Hepatocyte (in vitro differentiated cells): Measurements from ENCODE around the gene CKLF. TPM values are rescaled to one million over a fixed set of nuclear protein-coding genes. Genes with fewer than 3 reads are reported as not detected.

Experiments used
- DNase-seq: peaks from one replicate; pipeline ENCODE4 v3.0.0-alpha.2; 2016; ENCODE audit warnings: low spot score
- H2AFZ ChIP-seq: fragments of 200-600 bp; sonication (generic); 2 replicates; pipeline ENCODE4 v1.6.0; 2016; ENCODE audit warnings: antibody characterized with exemption, mild to moderate bottlenecking
- H3K27ac ChIP-seq: fragments of 200-600 bp; sonication (generic); 2 replicates; pipeline ENCODE4 v1.5.1; 2016; ENCODE audit warnings: mild to moderate bottlenecking
- H3K27me3 ChIP-seq: fragments of 200-600 bp; sonication (generic); 2 replicates; pipeline ENCODE4 v1.6.1; 2016
- H3K36me3 ChIP-seq: fragments of 200-600 bp; sonication (generic); replicated peaks from 2 replicates; pipeline ENCODE4 v1.5.1; 2016; ENCODE audit warnings: low read depth; ENCODE audit not compliant: insufficient read depth
- H3K4me1 ChIP-seq: fragments of 200-600 bp; sonication (generic); 2 replicates; pipeline ENCODE4 v1.5.1; 2016; ENCODE audit warnings: mild to moderate bottlenecking, moderate library complexity; ENCODE audit not compliant: insufficient read depth
- H3K4me2 ChIP-seq: fragments of 200-600 bp; sonication (generic); 2 replicates; pipeline ENCODE4 v1.6.0; 2016
- H3K4me3 ChIP-seq: fragments of 200-600 bp; sonication (generic); 2 replicates; pipeline ENCODE4 v1.5.1; 2016; ENCODE audit warnings: mild to moderate bottlenecking
- H3K79me2 ChIP-seq: fragments of 200-600 bp; sonication (generic); 2 replicates; pipeline ENCODE4 v1.6.0; 2017; ENCODE audit warnings: mild to moderate bottlenecking
- H3K9me2 ChIP-seq: fragments of 200-600 bp; sonication (generic); replicated peaks from 2 replicates; pipeline ENCODE4 v1.6.0; 2017; ENCODE audit warnings: mild to moderate bottlenecking; ENCODE audit not compliant: insufficient read depth
- H3K9me3 ChIP-seq: fragments of 200-600 bp; sonication (generic); 2 replicates; pipeline ENCODE4 v1.5.1; 2016; ENCODE audit warnings: low read depth, mild to moderate bottlenecking
- H4K20me1 ChIP-seq: fragments of 200-600 bp; sonication (generic); 2 replicates; pipeline ENCODE4 v1.6.0; 2016; ENCODE audit warnings: mild to moderate bottlenecking; ENCODE audit not compliant: insufficient read depth, poor library complexity, severe bottlenecking
- CTCF ChIP-seq: fragments of 200-600 bp; sonication (generic); IDR thresholded peaks from 2 replicates; pipeline ENCODE4 v1.5.1; 2016; ENCODE audit warnings: antibody characterized with exemption, mild to moderate bottlenecking; ENCODE audit not compliant: poor library complexity
- EZH2 ChIP-seq: fragments of 200-600 bp; sonication (generic); IDR thresholded peaks from 2 replicates; pipeline ENCODE4 v1.6.1; 2016; ENCODE audit warnings: antibody characterized with exemption, mild to moderate bottlenecking, borderline replicate concordance
- EZH2phosphoT487 ChIP-seq: fragments of 200-600 bp; sonication (generic); IDR thresholded peaks from one replicate; pipeline ENCODE4 v1.6.1; 2018; ENCODE audit warnings: antibody characterized with exemption, mild to moderate bottlenecking, low read depth, moderate library complexity; ENCODE audit not compliant: unreplicated experiment, severe bottlenecking
- WGBS: methylation state at CpG from one replicate; pipeline ENCODE4 v1.1.6; 2016; ENCODE audit warnings: low lambda C conversion rate; ENCODE audit errors: missing lambda C conversion rate; 5-methylcytosine and 5-hydroxymethylcytosine counted together
- polyA plus RNA-seq: library from polyadenylated mRNA; unstranded; fragments of >200 nt; fragmentation: Nextera tagmentation; extraction: Ambion mirVana; gene quantifications from 2 replicates; pipeline ENCODE4 v1.2.1, GENCODE V29; 2016
- total RNA-seq: library from RNA; depleted of rRNA; stranded (reverse); fragments of >200 nt; gene quantifications from 2 replicates; pipeline ENCODE4 v1.2.3, GENCODE V29; 2014

CKLF gene
- total and polyA plus RNA-seq, 2 experiments from 2014 or later: 39.9 to 53.5 TPM

- Histone ChIP-seq H3K9me3 (no peaks in the 10 kb centered on the region), H3K9me2 (no peaks in the 10 kb centered on the region), H3K4me3 (no peak overlapping the region), H3K79me2 (no peaks in the 10 kb centered on the region), H4K20me1 (no peaks in the 10 kb centered on the region), H3K27ac (no peak overlapping the region), H3K36me3 (no peaks in the 10 kb centered on the region), H3K4me2 (no peak overlapping the region), H3K27me3 (no peaks in the 10 kb centered on the region), H2AFZ (no peak overlapping the region), H3K4me1 (peaks cover 7% of the 10 kb centered on the region)
- WGBS: 100% methylated on average over 2 of the region's 2 CpGs
- no peak for DNase-seq
- no peak for TF ChIP-seq EZH2phosphoT487
- no peak for TF ChIP-seq EZH2
- TF ChIP-seq CTCF: no peak
Measured at GRCh38 chr16:66568355-66568754, 16.0 kb downstream of the CKLF start.

- Histone ChIP-seq H4K20me1 (no peaks in the 10 kb centered on the region), H3K27ac (no peak overlapping the region), H3K27me3 (no peaks in the 10 kb centered on the region), H3K4me2 (no peak overlapping the region), H3K9me3 (no peaks in the 10 kb centered on the region), H2AFZ (no peak overlapping the region), H3K4me3 (no peak overlapping the region), H3K9me2 (no peaks in the 10 kb centered on the region), H3K36me3 (no peaks in the 10 kb centered on the region), H3K79me2 (no peaks in the 10 kb centered on the region), H3K4me1 (peaks cover 7% of the 10 kb centered on the region)
- 88% methylated on average over 1 of the region's 1 CpG for WGBS
- no peak for DNase-seq
- no peak for TF ChIP-seq EZH2
- no peak for TF ChIP-seq CTCF
- no peak for TF ChIP-seq EZH2phosphoT487
Measured at GRCh38 chr16:66569131-66569530, 16.8 kb downstream of the CKLF start.

GRCh38 chr16:66569827-66570405 lies 17.5 kb downstream of the CKLF start:
- no peaks in the 10 kb centered on the region for H3K9me2 ChIP-seq
- 55% methylated on average over 3 of the region's 3 CpGs for WGBS
- no peaks in the 10 kb centered on the region for H4K20me1 ChIP-seq
- no peaks in the 10 kb centered on the region for H3K36me3 ChIP-seq
- H3K4me2 ChIP-seq: peak overlapping the region; percentile 4
- peak overlapping the region; percentile 41 for H3K27ac ChIP-seq
- no peak overlapping the region for H3K4me3 ChIP-seq
- no peaks in the 10 kb centered on the region for H3K9me3 ChIP-seq
- H3K27me3 ChIP-seq: no peaks in the 10 kb centered on the region
- H3K79me2 ChIP-seq: no peaks in the 10 kb centered on the region
- peaks cover 7% of the 10 kb centered on the region for H3K4me1 ChIP-seq
- no peak overlapping the region for H2AFZ ChIP-seq
- DNase-seq: peak; percentile 26
- TF ChIP-seq EZH2 (no peak), CTCF (no peak), EZH2phosphoT487 (no peak)
